ENCODE data around the gene BTBD10. TPM values are rescaled to one million over a fixed set of nuclear protein-coding genes. Genes with fewer than 3 reads are reported as not detected.

The BTBD10 gene
- total RNA-seq (2014; rRNA removed; shearing (Covaris generic); ENCODE audit: low replicate concordance), result 34.1 and 58.0 TPM in 2 replicates

DNA sequence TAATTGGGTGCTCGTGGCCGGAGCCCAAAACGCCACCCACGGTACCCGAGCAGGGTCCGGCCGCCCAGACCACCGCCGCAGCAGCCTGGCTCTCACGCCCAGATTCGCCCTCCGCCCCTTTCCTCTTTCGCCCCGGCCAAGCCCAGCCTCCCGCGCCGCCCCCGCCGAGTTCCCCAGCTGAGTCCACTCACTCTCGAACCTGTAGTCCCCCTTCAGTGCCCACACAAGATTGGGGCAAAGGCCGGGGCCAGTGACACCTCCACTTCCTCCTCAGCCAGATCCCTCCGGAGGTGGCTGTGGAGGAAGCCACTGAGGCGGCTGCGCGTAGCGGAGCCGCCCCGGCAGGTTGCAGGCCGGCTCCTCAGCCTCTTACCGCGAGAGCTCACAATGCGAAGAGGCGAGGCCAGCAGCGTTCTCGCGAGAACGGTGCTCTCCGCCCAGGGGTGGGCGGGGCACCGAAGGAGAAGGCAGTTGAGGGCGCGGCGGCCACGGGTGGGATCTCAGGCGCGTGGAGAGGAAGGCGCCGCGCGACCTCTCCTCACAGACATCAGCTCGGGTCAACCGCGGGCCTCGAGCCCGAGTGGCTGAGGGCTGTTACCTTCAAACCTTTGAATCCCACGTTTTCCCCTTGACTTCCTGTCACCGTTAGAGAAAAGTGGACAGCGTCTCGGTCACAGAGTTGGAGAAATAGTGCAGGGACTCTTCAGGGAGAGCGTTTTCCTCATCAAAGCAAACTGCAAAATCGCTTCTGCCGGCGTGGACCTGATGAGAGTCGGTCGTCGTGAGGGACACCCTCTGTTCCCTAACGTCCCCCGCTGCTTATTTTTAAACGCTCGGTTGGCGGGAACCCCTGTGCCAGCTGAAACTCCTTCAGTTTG, at the start of gene BTBD10:
BTBD10 (minus strand) TSS at position 322 of the 878 bp plus-strand sequence. CDS start 18,098 bp downstream, outside the sequence.
- H2AFZ ChIP-seq (ENCODE audit: low read length), result peak within 1 kb of the TSS; percentile 88
- H3K79me2 ChIP-seq (ENCODE audit: low read length), result peaks cover 45% of the 10 kb centered on the region
- peak within 1 kb of the TSS; percentile 100 for H3K4me2 ChIP-seq (ENCODE audit: low read depth, low read length, poor library complexity, severe bottlenecking)
- H3K9ac ChIP-seq (ENCODE audit: low read length), result peak within 1 kb of the TSS; percentile 89
- H4K20me1 ChIP-seq (ENCODE audit: insufficient read depth, low read depth, low read length), result no peaks in the 10 kb centered on the region
- H3K9me3 ChIP-seq (ENCODE audit: low read length), result no peaks in the 10 kb centered on the region
- DNase-seq, result peak; percentile 98
- peaks cover 6% of the 10 kb centered on the region; the same call in 1 of the 2 replicates for H3K36me3 ChIP-seq (ENCODE audit: insufficient read depth, low read length)
- H3K27ac ChIP-seq (ENCODE audit: low read length), result peak within 1 kb of the TSS; percentile 37; the same call in 1 of the 2 replicates
- H3K4me3 ChIP-seq (ENCODE audit: low read length), result peak within 1 kb of the TSS; percentile 90
- no peaks in the 10 kb centered on the region for H3K27me3 ChIP-seq (ENCODE audit: low read length)
- H3K9me2 ChIP-seq (replicated peaks; ENCODE audit: insufficient read depth, low read length), result no peaks in the 10 kb centered on the region
- H3K4me1 ChIP-seq (ENCODE audit: low read length), result peaks cover 31% of the 10 kb centered on the region

DNA sequence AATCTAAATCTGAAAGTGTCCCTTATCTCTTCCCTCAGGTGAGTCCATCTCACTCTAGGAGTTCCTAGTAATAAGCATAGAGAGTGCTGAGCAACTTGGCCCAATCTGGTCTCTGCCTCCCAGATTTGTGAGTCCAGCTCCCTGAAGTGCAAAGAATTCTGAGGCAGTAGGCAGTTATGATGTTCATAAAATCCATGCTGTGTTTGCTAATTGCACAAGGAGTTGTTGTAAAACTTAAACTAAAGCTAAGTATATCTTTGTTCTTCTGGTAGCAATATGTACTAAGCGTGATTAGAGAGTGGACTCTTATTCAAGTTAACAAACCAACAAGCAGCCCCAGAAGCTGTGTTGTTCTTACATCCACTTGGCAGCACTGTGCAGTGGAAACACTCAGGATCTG, 40.4 kb upstream of the BTBD10 start:
- H3K4me2 ChIP-seq (ENCODE audit: low read depth, low read length, poor library complexity, severe bottlenecking), result no peak overlapping the region
- H3K4me1 ChIP-seq (ENCODE audit: low read length), result no peaks in the 10 kb centered on the region
- H3K27me3 ChIP-seq (ENCODE audit: low read length), result no peaks in the 10 kb centered on the region
- no peak for DNase-seq
- no peaks in the 10 kb centered on the region for H3K36me3 ChIP-seq (ENCODE audit: insufficient read depth, low read length)
- H2AFZ ChIP-seq (ENCODE audit: low read length), result no peak overlapping the region
- H3K9me3 ChIP-seq (ENCODE audit: low read length), result no peaks in the 10 kb centered on the region
- no peaks in the 10 kb centered on the region for H3K79me2 ChIP-seq (ENCODE audit: low read length)
- no peak overlapping the region for H3K27ac ChIP-seq (ENCODE audit: low read length)
- no peaks in the 10 kb centered on the region for H4K20me1 ChIP-seq (ENCODE audit: insufficient read depth, low read depth, low read length)
- no peak overlapping the region for H3K4me3 ChIP-seq (ENCODE audit: low read length)
- no peak overlapping the region for H3K9ac ChIP-seq (ENCODE audit: low read length)
- H3K9me2 ChIP-seq (replicated peaks; ENCODE audit: insufficient read depth, low read length), result no peaks in the 10 kb centered on the region

DNA sequence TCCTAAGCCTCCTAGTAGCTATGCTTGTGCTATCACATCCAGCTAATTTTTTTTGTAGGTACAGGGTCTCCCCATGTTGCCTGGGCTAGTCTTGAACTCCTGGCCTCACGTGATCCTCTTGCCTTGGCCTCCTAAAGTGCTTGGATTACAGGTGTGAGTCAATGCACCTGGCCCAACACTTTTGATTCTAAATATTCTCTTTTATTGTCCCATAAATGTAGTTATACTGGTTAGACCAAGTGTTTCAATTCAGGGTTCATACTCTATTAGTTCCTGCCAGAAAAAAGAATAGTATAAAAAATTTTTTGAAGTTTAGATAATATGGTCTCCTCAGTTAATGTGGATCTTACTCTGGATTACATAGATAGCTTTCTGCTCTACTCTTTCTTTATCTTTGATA, 39.5 kb upstream of the BTBD10 start:
- Histone ChIP-seq H3K79me2 (ENCODE audit: low read length) (no peaks in the 10 kb centered on the region), H3K4me2 (ENCODE audit: low read depth, low read length, poor library complexity, severe bottlenecking) (no peak overlapping the region), H4K20me1 (ENCODE audit: insufficient read depth, low read depth, low read length) (no peaks in the 10 kb centered on the region), H3K9ac (ENCODE audit: low read length) (no peak overlapping the region), H3K36me3 (ENCODE audit: insufficient read depth, low read length) (no peaks in the 10 kb centered on the region), H3K4me1 (ENCODE audit: low read length) (no peaks in the 10 kb centered on the region), H3K27me3 (ENCODE audit: low read length) (no peaks in the 10 kb centered on the region), H2AFZ (ENCODE audit: low read length) (no peak overlapping the region), H3K27ac (ENCODE audit: low read length) (no peak overlapping the region), H3K4me3 (ENCODE audit: low read length) (no peak overlapping the region), H3K9me3 (ENCODE audit: low read length) (no peaks in the 10 kb centered on the region), H3K9me2 (replicated peaks; ENCODE audit: insufficient read depth, low read length) (no peaks in the 10 kb centered on the region)
- no peak for DNase-seq

DNA sequence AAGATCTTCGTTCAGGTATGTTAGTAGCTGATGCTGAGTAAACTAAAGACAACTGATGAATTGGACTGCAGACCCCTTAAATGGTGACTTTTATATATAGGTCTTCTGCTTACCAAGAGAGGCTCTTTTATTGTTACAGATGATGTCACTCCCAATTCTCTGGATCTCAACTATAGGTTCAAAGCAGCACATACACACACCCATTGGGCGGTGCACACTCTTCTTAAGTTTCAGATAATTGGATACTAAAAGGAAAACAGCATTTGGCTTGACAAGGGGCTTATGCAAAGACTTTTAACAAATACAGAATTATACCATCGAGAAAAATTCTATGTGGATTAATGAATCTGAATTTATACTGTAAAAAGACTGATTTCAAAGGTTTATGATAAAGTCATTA, 32.9 kb upstream of the BTBD10 start, which contains the start of gene PTH:
PTH (minus strand) TSS at position 69 of the 400 bp plus-strand sequence. CDS start 3,142 bp downstream, outside the sequence.
- Histone ChIP-seq H3K4me2 (ENCODE audit: low read depth, low read length, poor library complexity, severe bottlenecking) (no peak within 1 kb of the TSS), H3K27me3 (ENCODE audit: low read length) (no peaks in the 10 kb centered on the region), H4K20me1 (ENCODE audit: insufficient read depth, low read depth, low read length) (no peaks in the 10 kb centered on the region), H3K27ac (ENCODE audit: low read length) (no peak within 1 kb of the TSS), H3K4me3 (ENCODE audit: low read length) (no peak within 1 kb of the TSS), H2AFZ (ENCODE audit: low read length) (no peak within 1 kb of the TSS), H3K9me2 (replicated peaks; ENCODE audit: insufficient read depth, low read length) (no peaks in the 10 kb centered on the region), H3K79me2 (ENCODE audit: low read length) (no peaks in the 10 kb centered on the region), H3K9ac (ENCODE audit: low read length) (no peak within 1 kb of the TSS), H3K9me3 (ENCODE audit: low read length) (no peaks in the 10 kb centered on the region), H3K4me1 (ENCODE audit: low read length) (no peaks in the 10 kb centered on the region), H3K36me3 (ENCODE audit: insufficient read depth, low read length) (no peaks in the 10 kb centered on the region)
- DNase-seq, result no peak

DNA sequence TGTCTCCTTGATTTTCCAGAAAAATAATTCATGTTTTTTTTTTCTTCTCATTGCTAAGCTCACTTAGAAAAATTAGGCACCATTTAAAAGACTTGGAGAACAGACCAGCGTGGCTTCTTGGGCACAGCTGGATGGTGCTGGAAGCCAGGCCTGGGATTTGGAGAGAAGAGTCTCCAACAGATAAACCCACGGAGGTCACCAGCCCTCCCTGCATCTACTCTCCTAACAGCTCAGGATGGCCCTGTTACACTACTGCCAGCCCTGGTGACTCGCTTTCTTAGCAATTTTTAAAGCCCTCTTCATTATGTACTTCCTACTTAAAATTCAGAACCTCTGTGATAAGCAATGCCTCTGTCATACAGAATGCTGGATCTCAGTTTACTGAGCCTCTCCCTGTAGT, 31.0 kb upstream of the BTBD10 start:
- Histone ChIP-seq H4K20me1 (ENCODE audit: insufficient read depth, low read depth, low read length) (no peaks in the 10 kb centered on the region), H3K9me2 (replicated peaks; ENCODE audit: insufficient read depth, low read length) (no peaks in the 10 kb centered on the region), H3K4me1 (ENCODE audit: low read length) (no peaks in the 10 kb centered on the region), H3K36me3 (ENCODE audit: insufficient read depth, low read length) (no peaks in the 10 kb centered on the region), H3K4me2 (ENCODE audit: low read depth, low read length, poor library complexity, severe bottlenecking) (no peak overlapping the region), H3K27me3 (ENCODE audit: low read length) (no peaks in the 10 kb centered on the region), H2AFZ (ENCODE audit: low read length) (no peak overlapping the region), H3K4me3 (ENCODE audit: low read length) (no peak overlapping the region), H3K9ac (ENCODE audit: low read length) (no peak overlapping the region), H3K9me3 (ENCODE audit: low read length) (no peaks in the 10 kb centered on the region), H3K79me2 (ENCODE audit: low read length) (no peaks in the 10 kb centered on the region), H3K27ac (ENCODE audit: low read length) (no peak overlapping the region)
- DNase-seq, result no peak

DNA sequence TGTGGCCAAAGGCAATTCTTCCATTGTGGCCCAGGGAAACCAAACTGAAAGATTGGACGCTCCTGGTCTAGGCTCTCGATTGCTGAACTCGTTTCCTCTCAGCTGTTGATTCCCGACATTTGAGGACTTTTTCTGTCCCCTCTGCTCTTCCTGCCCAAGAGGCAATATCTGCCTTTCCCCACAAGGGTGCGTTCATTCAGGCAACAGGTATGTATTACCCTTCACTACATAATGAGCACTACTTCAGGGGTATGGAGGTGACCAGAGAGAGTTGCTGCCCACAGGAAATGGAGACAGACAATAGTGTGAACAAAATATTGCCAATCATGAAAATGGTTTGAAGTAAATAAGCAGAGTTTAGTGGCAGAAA, 24.6 kb upstream of the BTBD10 start:
- H3K9ac ChIP-seq (ENCODE audit: low read length), result no peak overlapping the region
- DNase-seq, result peak; percentile 63
- no peaks in the 10 kb centered on the region for H3K4me1 ChIP-seq (ENCODE audit: low read length)
- H3K27ac ChIP-seq (ENCODE audit: low read length), result no peak overlapping the region
- H3K27me3 ChIP-seq (ENCODE audit: low read length), result no peaks in the 10 kb centered on the region
- H3K79me2 ChIP-seq (ENCODE audit: low read length), result no peaks in the 10 kb centered on the region
- H4K20me1 ChIP-seq (ENCODE audit: insufficient read depth, low read depth, low read length), result no peaks in the 10 kb centered on the region
- no peak overlapping the region for H3K4me2 ChIP-seq (ENCODE audit: low read depth, low read length, poor library complexity, severe bottlenecking)
- no peaks in the 10 kb centered on the region for H3K36me3 ChIP-seq (ENCODE audit: insufficient read depth, low read length)
- no peak overlapping the region for H2AFZ ChIP-seq (ENCODE audit: low read length)
- H3K4me3 ChIP-seq (ENCODE audit: low read length), result no peak overlapping the region
- no peaks in the 10 kb centered on the region for H3K9me3 ChIP-seq (ENCODE audit: low read length)
- no peaks in the 10 kb centered on the region for H3K9me2 ChIP-seq (replicated peaks; ENCODE audit: insufficient read depth, low read length)

DNA sequence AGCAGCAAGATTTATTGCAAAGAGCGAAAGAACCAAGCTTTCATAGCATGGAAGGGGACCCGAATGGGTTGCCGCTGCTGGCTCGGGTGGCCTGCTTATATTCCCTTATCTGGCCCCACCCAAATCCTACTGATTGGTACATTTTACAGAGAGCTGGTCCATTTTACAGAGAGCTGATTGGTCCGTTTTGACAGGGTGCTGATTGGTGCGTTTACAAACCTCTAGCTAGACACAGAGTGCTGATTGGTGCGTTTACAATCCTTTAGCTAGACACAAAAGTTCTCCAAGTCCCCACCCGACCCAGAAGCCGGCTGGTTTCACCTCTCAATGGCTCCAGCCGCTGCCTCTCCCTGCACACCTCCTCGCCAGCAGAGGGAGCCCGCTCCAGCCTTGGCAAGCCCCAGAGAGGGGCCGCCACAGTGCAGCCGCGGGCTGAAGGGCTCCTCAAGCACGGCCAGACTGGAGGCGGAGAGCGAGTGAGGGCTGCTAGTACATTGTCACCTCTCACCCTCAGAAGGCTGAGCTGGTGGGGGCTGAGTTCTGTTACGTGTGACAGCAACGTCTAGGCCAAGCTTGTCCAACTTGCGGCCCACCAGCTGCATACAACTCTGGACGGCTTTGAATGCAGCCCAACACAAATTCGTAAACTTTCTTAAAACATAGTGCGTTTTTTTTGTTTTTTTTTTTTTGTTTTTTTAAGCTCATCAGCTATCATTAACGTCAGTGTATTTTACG, 24.1 kb upstream of the BTBD10 start:
- H2AFZ ChIP-seq (ENCODE audit: low read length), result no peak overlapping the region
- H3K9me3 ChIP-seq (ENCODE audit: low read length), result no peaks in the 10 kb centered on the region
- H3K27me3 ChIP-seq (ENCODE audit: low read length), result no peaks in the 10 kb centered on the region
- no peaks in the 10 kb centered on the region for H3K4me1 ChIP-seq (ENCODE audit: low read length)
- H4K20me1 ChIP-seq (ENCODE audit: insufficient read depth, low read depth, low read length), result no peaks in the 10 kb centered on the region
- H3K4me3 ChIP-seq (ENCODE audit: low read length), result no peak overlapping the region
- no peak overlapping the region for H3K4me2 ChIP-seq (ENCODE audit: low read depth, low read length, poor library complexity, severe bottlenecking)
- no peaks in the 10 kb centered on the region for H3K36me3 ChIP-seq (ENCODE audit: insufficient read depth, low read length)
- no peaks in the 10 kb centered on the region for H3K9me2 ChIP-seq (replicated peaks; ENCODE audit: insufficient read depth, low read length)
- no peaks in the 10 kb centered on the region for H3K79me2 ChIP-seq (ENCODE audit: low read length)
- no peak overlapping the region for H3K27ac ChIP-seq (ENCODE audit: low read length)
- DNase-seq, result peak; percentile 76
- no peak overlapping the region for H3K9ac ChIP-seq (ENCODE audit: low read length)

DNA sequence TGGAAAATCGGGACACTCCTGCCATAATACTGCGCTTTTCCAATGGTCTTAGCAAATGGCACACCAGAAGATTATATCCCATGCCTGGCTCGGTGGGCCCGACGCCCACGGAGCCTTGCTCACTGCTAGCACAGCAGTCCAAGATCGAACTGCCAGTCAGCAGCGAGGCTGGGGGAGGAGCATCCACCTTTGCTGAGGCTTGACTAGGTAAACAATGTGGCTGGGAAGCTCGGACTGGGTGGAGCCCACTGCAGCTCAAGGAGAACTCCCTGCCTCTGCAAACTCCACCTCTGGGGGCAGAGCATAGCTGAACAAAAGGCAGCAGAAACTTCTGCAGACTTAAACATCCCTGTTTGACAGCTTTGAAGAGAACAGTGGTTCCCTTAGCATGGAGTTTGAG, 17.2 kb upstream of the BTBD10 start:
- no peak for DNase-seq

More for the DNA sequence above, 17.2 kb upstream of the BTBD10 start:
- Histone ChIP-seq H3K4me1 (ENCODE audit: low read length) (no peaks in the 10 kb centered on the region), H3K27me3 (ENCODE audit: low read length) (no peaks in the 10 kb centered on the region; the same call in 1 of the 2 replicates), H3K4me2 (ENCODE audit: low read depth, low read length, poor library complexity, severe bottlenecking) (no peak overlapping the region), H3K79me2 (ENCODE audit: low read length) (no peaks in the 10 kb centered on the region), H3K9ac (ENCODE audit: low read length) (no peak overlapping the region), H2AFZ (ENCODE audit: low read length) (no peak overlapping the region), H4K20me1 (ENCODE audit: insufficient read depth, low read depth, low read length) (no peaks in the 10 kb centered on the region), H3K9me2 (replicated peaks; ENCODE audit: insufficient read depth, low read length) (no peaks in the 10 kb centered on the region), H3K9me3 (ENCODE audit: low read length) (no peaks in the 10 kb centered on the region), H3K4me3 (ENCODE audit: low read length) (no peak overlapping the region), H3K36me3 (ENCODE audit: insufficient read depth, low read length) (no peaks in the 10 kb centered on the region), H3K27ac (ENCODE audit: low read length) (no peak overlapping the region)

All from Karpas-422 (cell line).